H1 (cell line): ENCODE data around the gene ACOT7. TPM values are rescaled to one million over a fixed set of nuclear protein-coding genes. Genes with fewer than 3 reads are reported as not detected.
A peak's percentile ranks its signal among the peaks of the same experiment; 100 is the strongest.

Experiments used
- CTCF ChIA-PET: fragments of 300-600 bp; sonication (Branson Sonifier 250); formaldehyde crosslinking; loops from one replicate; lab custom pipeline; 2021; ENCODE audit not compliant: partially characterized antibody; lab: Charles Lee
- POLR2A ChIA-PET: fragments of 300-600 bp; sonication (Branson Sonifier 250); formaldehyde crosslinking; loops from one replicate; lab custom pipeline; 2021; ENCODE audit warnings: inconsistent platforms; ENCODE audit not compliant: partially characterized antibody; lab: Charles Lee
- DNase-seq, 2 experiments: peaks; one replicate each; pipeline versions ENCODE4 v3.0.0 to v3.0.0-alpha.2; 2010 to 2022; ENCODE audit warnings: low spot score in 2 of 2, low read depth in 1 of 2, mixed read lengths in 1 of 2
- FAIRE-seq: peaks from 2 replicates; lab custom pipeline; 2011; peaks lifted over from hg19 to GRCh38; lab: Jason Lieb, UNC
- H2AFZ ChIP-seq: 2 replicates; pipeline ENCODE4 v1.8.1; 2012; ENCODE audit warnings: low read length, inconsistent platforms
- H2AK5ac ChIP-seq: 2 replicates; pipeline ENCODE4 v1.6.1; 2013; ENCODE audit warnings: low read depth, low read length
- H2BK120ac ChIP-seq: replicated peaks from 2 replicates; pipeline ENCODE3; 2013; ENCODE audit warnings: low read depth, low read length, inconsistent platforms
- H2BK12ac ChIP-seq: 2 replicates; pipeline ENCODE4 v1.6.1; 2013; ENCODE audit warnings: low read depth, low read length
- H2BK15ac ChIP-seq: 2 replicates; pipeline ENCODE4 v1.6.1; 2013; ENCODE audit warnings: low read length
- H2BK20ac ChIP-seq: 2 replicates; pipeline ENCODE4 v1.6.1; 2013; ENCODE audit warnings: low read length
- H2BK5ac ChIP-seq: 2 replicates; pipeline ENCODE4 v1.6.1; 2013; ENCODE audit warnings: low read depth, low read length
- H3K14ac ChIP-seq: 2 replicates; pipeline ENCODE4 v1.6.1; 2013; ENCODE audit warnings: inconsistent platforms; ENCODE audit not compliant: insufficient read length
- H3K18ac ChIP-seq: 2 replicates; pipeline ENCODE4 v1.6.1; 2013; ENCODE audit warnings: low read length; ENCODE audit errors: extremely low read depth
- H3K23ac ChIP-seq: 2 replicates; pipeline ENCODE4 v1.6.1; 2013; ENCODE audit warnings: inconsistent platforms; ENCODE audit not compliant: insufficient read length
- H3K23me2 ChIP-seq: 2 replicates; pipeline ENCODE4 v1.6.1; 2013; ENCODE audit warnings: low read depth, low read length
- H3K27ac ChIP-seq: 2 replicates; pipeline ENCODE4 v1.6.1; 2011; ENCODE audit warnings: low read depth, low read length, inconsistent platforms
- H3K27me3 ChIP-seq, 4 experiments: replicated peaks in 1 of 4; 1 replicate in 1 of 4; 2 replicates in 3 of 4; pipeline versions ENCODE4 v1.6.1 to v1.8.1; 2011 to 2013; ENCODE audit warnings: low read length in 3 of 4, mild to moderate bottlenecking in 3 of 4, inconsistent platforms in 2 of 4, mixed read lengths in 2 of 4, moderate library complexity in 1 of 4; ENCODE audit not compliant: control insufficient read depth in 3 of 4, insufficient read depth in 3 of 4; ENCODE audit errors: extremely low read depth in 1 of 4
- H3K36me3 ChIP-seq, 4 experiments: 2 replicates each; pipeline versions ENCODE4 v1.6.1 to v1.8.1; 2011 to 2013; ENCODE audit warnings: mild to moderate bottlenecking in 4 of 4, low read length in 3 of 4, moderate library complexity in 2 of 4, control low read depth in 1 of 4, inconsistent platforms in 1 of 4; ENCODE audit not compliant: insufficient read depth in 4 of 4, control insufficient read depth in 2 of 4
- H3K4ac ChIP-seq: replicated peaks from 2 replicates; pipeline ENCODE3; 2013; ENCODE audit warnings: low read length, low read depth, mixed read lengths, inconsistent platforms; ENCODE audit not compliant: insufficient read length
- H3K4me1 ChIP-seq, 4 experiments: replicated peaks in 1 of 4; 1 replicate in 1 of 4; 2 replicates in 3 of 4; pipeline versions ENCODE4 v1.6.1 to v1.8.1; 2011 to 2013; ENCODE audit warnings: low read length in 3 of 4, inconsistent platforms in 2 of 4, mixed read lengths in 1 of 4; ENCODE audit not compliant: insufficient read depth in 4 of 4, control insufficient read depth in 3 of 4
- H3K4me2 ChIP-seq, 2 experiments: 2 replicates each; pipeline versions ENCODE4 v1.6.1 to v1.8.1; 2011 to 2013; ENCODE audit warnings: low read depth in 2 of 2, low read length in 2 of 2, control low read depth in 1 of 2, inconsistent platforms in 1 of 2, mild to moderate bottlenecking in 1 of 2; ENCODE audit not compliant: insufficient read depth in 1 of 2
- H3K4me3 ChIP-seq, 4 experiments: fragments of 200-600, 300-600 bp in 1 of 4; sonication (generic), shearing (Covaris generic), sonication (Bioruptor Twin) in 1 of 4; 2 replicates each; pipeline versions ENCODE4 v1.5.1 to v1.8.1; 2011 to 2016; ENCODE audit warnings: low read length in 4 of 4, low read depth in 3 of 4, control low read depth in 2 of 4, inconsistent platforms in 2 of 4, mild to moderate bottlenecking in 2 of 4, mixed read lengths in 1 of 4, moderate library complexity in 1 of 4; ENCODE audit not compliant: insufficient read depth in 2 of 4; ENCODE audit errors: extremely low read depth in 1 of 4
- H3K56ac ChIP-seq: replicated peaks from 2 replicates; pipeline ENCODE3; 2013; ENCODE audit warnings: low read depth, mild to moderate bottlenecking, mixed read lengths, low read length, inconsistent platforms; ENCODE audit not compliant: insufficient read length
- H3K79me1 ChIP-seq: 2 replicates; pipeline ENCODE4 v1.6.1; 2013; ENCODE audit warnings: low read depth, low read length, control low read depth
- H3K79me2 ChIP-seq, 2 experiments: 2 replicates each; pipeline versions ENCODE4 v1.6.1 to v1.8.1; 2012 to 2013; ENCODE audit warnings: low read length in 2 of 2, mild to moderate bottlenecking in 2 of 2, inconsistent platforms in 1 of 2; ENCODE audit not compliant: insufficient read depth in 2 of 2, control insufficient read depth in 1 of 2
- H3K9ac ChIP-seq, 4 experiments: replicated peaks in 1 of 4; 1 replicate in 1 of 4; 2 replicates in 3 of 4; pipeline versions ENCODE4 v1.6.1 to v1.8.1; 2011 to 2013; ENCODE audit warnings: low read depth in 3 of 4, low read length in 3 of 4, control low read depth in 2 of 4, mild to moderate bottlenecking in 2 of 4, moderate library complexity in 2 of 4, inconsistent platforms in 1 of 4; ENCODE audit errors: extremely low read depth in 1 of 4
- H3K9me3 ChIP-seq, 2 experiments: 2 replicates each; pipeline versions ENCODE4 v1.6.1 to v1.8.1; 2012 to 2013; ENCODE audit warnings: mild to moderate bottlenecking in 2 of 2, moderate library complexity in 2 of 2, control low read depth in 1 of 2, inconsistent platforms in 1 of 2, low read depth in 1 of 2, low read length in 1 of 2, mixed read lengths in 1 of 2; ENCODE audit not compliant: insufficient read depth in 2 of 2
- H4K20me1 ChIP-seq, 2 experiments: replicated peaks in 1 of 2; 2 replicates each; pipeline versions ENCODE3 to v1.8.1; 2011 to 2013; ENCODE audit warnings: inconsistent platforms in 2 of 2, low read length in 2 of 2, mild to moderate bottlenecking in 1 of 2; ENCODE audit not compliant: insufficient read depth in 2 of 2, control insufficient read depth in 1 of 2
- H4K5ac ChIP-seq: 2 replicates; pipeline ENCODE4 v1.6.1; 2013; ENCODE audit warnings: low read length, low read depth, mixed read lengths, inconsistent platforms; ENCODE audit not compliant: insufficient read length
- H4K8ac ChIP-seq: 2 replicates; pipeline ENCODE4 v1.8.0; 2013; ENCODE audit warnings: mild to moderate bottlenecking, moderate library complexity, low read length, inconsistent platforms; ENCODE audit not compliant: insufficient read depth; ENCODE audit errors: extremely low read depth
- H4K91ac ChIP-seq: replicated peaks from 2 replicates; pipeline ENCODE3; 2013; ENCODE audit warnings: low read length, mixed read lengths, inconsistent platforms; ENCODE audit not compliant: insufficient read length
- FOSL1 ChIP-seq: IDR thresholded peaks from 2 replicates; pipeline ENCODE4 v1.6.1; 2011; ENCODE audit warnings: mild to moderate bottlenecking, low read depth, low read length, moderate library complexity; ENCODE audit not compliant: insufficient read depth
- HDAC2 ChIP-seq, 2 experiments: fragments of 300-600 bp in 1 of 2; sonication (generic) in 1 of 2; IDR thresholded peaks; 2 replicates each; pipeline ENCODE4 v1.6.1; 2011 to 2012; ENCODE audit warnings: low read depth in 2 of 2, low read length in 2 of 2, mild to moderate bottlenecking in 2 of 2, moderate library complexity in 2 of 2, borderline replicate concordance in 1 of 2, inconsistent platforms in 1 of 2
- POLR2A ChIP-seq, 2 experiments: IDR thresholded peaks; 1 replicate in 1 of 2; 2 replicates in 1 of 2; pipeline ENCODE4 v1.6.1; 2011; ENCODE audit warnings: low read depth in 2 of 2, low read length in 2 of 2, mild to moderate bottlenecking in 2 of 2; ENCODE audit errors: control extremely low read depth in 1 of 2
- SIN3A ChIP-seq, 2 experiments: IDR thresholded peaks in 1 of 2; conservative IDR thresholded peaks in 1 of 2; 2 replicates each; pipeline ENCODE4 v1.6.1; 2011 to 2012; ENCODE audit warnings: low read length in 2 of 2, improper control_type of control experiment in 1 of 2, low read depth in 1 of 2, mild to moderate bottlenecking in 1 of 2
- WGBS, 2 experiments: shearing (Covaris generic) in 1 of 2; methylation state at CpG; one replicate each; pipeline versions ENCODE4 v1.1.6 to v1.1.7; 2013 to 2015; ENCODE audit warnings: low lambda C conversion rate in 2 of 2, mixed read lengths in 2 of 2, inconsistent platforms in 1 of 2, low coverage in 1 of 2, missing lambda C conversion rate in 1 of 2; ENCODE audit not compliant: insufficient replicate concordance in 2 of 2, insufficient coverage in 1 of 2, insufficient read length in 1 of 2; ENCODE audit errors: extremely low coverage in 1 of 2, missing lambda C conversion rate in 1 of 2; 5-methylcytosine and 5-hydroxymethylcytosine counted together
- polyA plus RNA-seq, 7 experiments: library from polyadenylated mRNA; depleted of rRNA in 3 of 7; stranded (reverse) in 5 of 7; unstranded in 2 of 7; fragments of >200 nt in 5 of 7; fragments of 200-250 nt in 2 of 7; gene quantifications; 1 replicate in 5 of 7; 2 replicates in 1 of 7; 4 replicates in 1 of 7; pipeline versions ENCODE4 v1.2.1 to v1.2.3, GENCODE V29; 2011 to 2013; ENCODE audit warnings: missing spikeins in 2 of 7, mixed read lengths in 2 of 7
- total RNA-seq: library from RNA; stranded (reverse); fragmentation: NEBNext Ultra II Directional; extraction: Animal tissue kit (Norgen Biotek cat#: 25700); gene quantifications from 2 replicates; pipeline ENCODE4 v1.2.1, GENCODE V29; 2021

Gene ACOT7
- total and polyA plus RNA-seq, 2 of the 8 experiments (the other 6 are each of a cell fraction or from before 2014, with no cell fraction given): 151 to 214 TPM

GRCh38 chr1:6391951-6392808 is 1.4 kb downstream of the ACOT7 start:
- Histone ChIP-seq H3K56ac (no peak overlapping the region), H2BK120ac (no peak overlapping the region), H3K23ac (no peak overlapping the region), H3K79me2 (peaks cover 0 to 45% of the 10 kb centered on the region in 2 experiments; a peak in 3 of 4 replicates), H2AK5ac (no peak overlapping the region), H4K91ac (no peak overlapping the region), H2BK12ac (no peak overlapping the region), H3K4ac (no peak overlapping the region), H3K4me3 (peak overlapping the region; percentile 66 to 91 (median 72)), H3K27me3 (peaks cover 0 to 3% (median 0%) of the 10 kb centered on the region in 4 experiments; a peak in 3 of 7 replicates), H4K8ac (peak overlapping the region; percentile 41; the same call in 1 of the 2 replicates), H2BK20ac (no peak overlapping the region), H3K14ac (no peak overlapping the region), H3K27ac (no peak overlapping the region), H3K23me2 (peaks cover 4% of the 10 kb centered on the region; the same call in 1 of the 2 replicates), H3K9ac (peak overlapping the region; percentile 42 to 87 (median 62); a peak in 5 of 7 replicates), H3K4me2 (peak overlapping the region; percentile 70 to 80), H2AFZ (no peak overlapping the region), H3K79me1 (peaks cover 12% of the 10 kb centered on the region), H4K5ac (no peak overlapping the region), H3K4me1 (peaks cover 0 to 15% (median 12%) of the 10 kb centered on the region in 4 experiments; a peak in 6 of 7 replicates), H2BK5ac (no peak overlapping the region), H4K20me1 (peaks cover 4 to 9% of the 10 kb centered on the region in 2 experiments), H3K36me3 (no peaks in the 10 kb centered on the region), H3K9me3 (no peaks in the 10 kb centered on the region; a peak in 1 of 4 replicates), H3K18ac (no peak overlapping the region), H2BK15ac (no peak overlapping the region)
- CTCF ChIA-PET: interaction anchor here (0.9 to 58.4 kb wide), 11 partner anchors 8 to 267 kb away, joined by 3 to 1769 read pairs (median 6); no protein-coding TSS in a partner anchor
- 57% methylated on average over 15 of the region's 16 CpGs; no CpG with 5 or more reads in 1 of the 2 experiments for WGBS, 2 experiments
- no peak for TF ChIP-seq HDAC2 (IDR thresholded peaks at IDR 0.05; ENCODE audit: borderline replicate concordance in 1 of 2, low read depth in 2 of 2, low read length in 2 of 2)
- TF ChIP-seq SIN3A (conservative IDR thresholded peaks at IDR 0.05 in 1 of 2, IDR thresholded peaks at IDR 0.05 in 1 of 2; ENCODE audit: low read depth in 1 of 2, low read length in 2 of 2): no peak
- no peak for TF ChIP-seq POLR2A (IDR thresholded peaks at IDR 0.05; ENCODE audit: control extremely low read depth in 1 of 2, low read depth in 2 of 2, low read length in 2 of 2)
- TF ChIP-seq FOSL1: no peak
- DNase-seq (no peak), FAIRE-seq (no peak)
- POLR2A ChIA-PET: interaction anchor here (0.9 to 5.9 kb wide), 12 partner anchors 7 to 186 kb away, joined by 3 to 29 read pairs (median 3); partner anchors contain the start of gene RNF207
